Cardiac fibroblast (primary cell): ENCODE data around the gene MRPL33.

Experiments used
- DNase-seq, 2 donors: peaks; one replicate each; pipeline versions ENCODE4 v3.0.0 to v3.0.0-alpha.2; 2010; ENCODE audit warnings: low read depth in 2 of 2
- H3K4me3 ChIP-seq, 2 donors: replicated peaks in 1 of 2; 1 replicate in 1 of 2; 2 replicates in 1 of 2; pipeline ENCODE4 v1.5.1; 2011; ENCODE audit warnings: low read depth in 2 of 2, low read length in 2 of 2, mild to moderate bottlenecking in 2 of 2, moderate library complexity in 1 of 2
- CTCF ChIP-seq: IDR thresholded peaks from one replicate; pipeline ENCODE4 v1.5.1; 2011; ENCODE audit warnings: low read depth, mild to moderate bottlenecking, low read length, inconsistent platforms

Gene MRPL33

GRCh38 chr2:27795093-27795834 is 23.7 kb downstream of the MRPL33 start:
- no peak for DNase-seq
- H3K4me3 ChIP-seq, result no peak overlapping the region
- TF ChIP-seq CTCF, result no peak

GRCh38 chr2:27795868-27796277 is 24.4 kb downstream of the MRPL33 start:
- no peak overlapping the region for H3K4me3 ChIP-seq
- DNase-seq, result peak; percentile 23 to 52
- no peak for TF ChIP-seq CTCF

- peak in 1 of 2 donors; percentile 18 for DNase-seq
- no peak overlapping the region for H3K4me3 ChIP-seq
- TF ChIP-seq CTCF, result no peak
Observed at GRCh38 chr2:27796791-27797765, 25.6 kb downstream of the MRPL33 start.

- no peak for TF ChIP-seq CTCF
- no peak overlapping the region for H3K4me3 ChIP-seq
- DNase-seq, result no peak
Observed at GRCh38 chr2:27797841-27798240, 26.3 kb downstream of the MRPL33 start.

GRCh38 chr2:27798486-27798885 is 27.0 kb downstream of the MRPL33 start:
- no peak overlapping the region for H3K4me3 ChIP-seq
- no peak for DNase-seq
- TF ChIP-seq CTCF, result no peak

- DNase-seq, result peak; percentile 99 to 100
- H3K4me3 ChIP-seq, result no peak overlapping the region
- no peak for TF ChIP-seq CTCF
Observed at GRCh38 chr2:27798948-27799645, 27.6 kb downstream of the MRPL33 start.
